Measurements from ENCODE around the gene SUSD1.
"Not testable (repeated sequence)": the region's sequence is repeated elsewhere in the genome, so short reads cannot be mapped to it uniquely, and the experiment has no call there.

The SUSD1 gene

DNA sequence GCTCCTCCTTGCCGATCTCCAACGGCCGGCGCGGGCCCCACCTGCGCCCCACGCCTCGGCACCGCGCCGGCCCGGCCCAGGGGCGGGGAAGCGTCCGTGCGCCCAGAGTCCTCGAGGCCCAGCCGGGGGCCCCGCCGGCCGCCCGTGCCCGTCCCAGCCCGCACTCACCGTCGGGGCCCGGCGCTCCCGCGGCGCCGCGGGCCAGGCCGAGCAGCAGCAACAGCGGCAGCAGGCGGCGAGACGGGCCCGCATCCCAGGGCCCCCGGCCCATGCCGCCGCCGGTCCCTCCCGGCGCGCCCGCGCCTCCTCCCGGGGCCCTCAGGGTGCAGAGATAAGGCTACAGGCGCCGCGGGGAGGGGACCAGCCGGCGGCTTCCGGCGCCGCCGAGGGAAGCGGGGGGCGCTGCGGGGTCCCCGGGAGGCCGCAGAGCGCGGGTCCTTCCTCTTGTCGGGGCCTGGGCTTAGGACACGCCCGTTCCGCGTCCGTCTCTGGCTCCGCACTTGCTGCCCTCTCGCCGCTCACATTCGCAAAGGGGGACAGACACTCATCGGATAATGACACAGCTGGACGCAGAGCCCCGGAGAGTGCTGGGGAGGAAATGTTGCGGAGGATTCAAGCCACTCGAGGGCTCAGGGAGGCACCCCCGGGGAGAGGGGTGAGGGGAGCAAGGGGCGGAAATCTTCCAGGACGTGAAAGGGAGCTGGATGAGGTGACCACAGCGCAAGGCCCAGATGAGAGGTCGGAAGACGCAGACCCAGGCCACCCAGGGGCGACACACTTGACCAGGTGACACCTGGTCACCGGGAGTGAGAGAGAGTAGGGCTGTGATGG is at the start of gene SUSD1:
TSS of gene SUSD1 (minus strand) at position 333 of the 831 bp plus-strand sequence. CDS start at position 271, 62 bp downstream.
- no peak for DNase-seq (ENCODE audit: low spot score)

- no peak for DNase-seq (ENCODE audit: low spot score)
These were observed 49.5 kb upstream of the SUSD1 start for GRCh38 chr9:112224401-112225289.

- no peak for DNase-seq (ENCODE audit: low spot score)
These were observed 43.8 kb upstream of the SUSD1 start for GRCh38 chr9:112218908-112219307.

- no peak for DNase-seq (ENCODE audit: low spot score)
These were observed 37.8 kb upstream of the SUSD1 start for GRCh38 chr9:112212926-112213325.

DNA sequence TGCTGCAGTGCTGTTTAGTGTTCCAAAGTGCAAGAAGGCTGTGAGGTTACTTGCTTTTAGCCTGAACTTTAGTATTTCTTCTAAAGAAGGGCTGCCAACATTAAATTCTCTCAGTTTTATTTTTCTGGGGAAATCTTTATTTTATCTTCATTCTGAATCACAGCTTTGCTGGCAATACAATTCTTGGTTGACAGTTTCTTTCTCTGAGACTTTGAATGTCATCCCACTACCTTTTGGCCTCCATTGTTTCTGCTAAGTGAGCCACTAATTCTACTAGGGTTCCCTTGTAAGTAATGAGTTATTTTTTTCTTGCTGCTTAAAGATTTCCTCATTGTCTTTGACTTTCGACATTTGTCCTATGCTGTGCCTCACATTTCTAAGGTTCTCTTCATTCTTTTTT is 32.4 kb upstream of the SUSD1 start:
- no peak for DNase-seq (ENCODE audit: low spot score)

- DNase-seq (ENCODE audit: low spot score): no peak
These were observed 28.4 kb upstream of the SUSD1 start for GRCh38 chr9:112203536-112203935.

GRCh38 chr9:112200711-112201110 is 25.6 kb upstream of the SUSD1 start:
- DNase-seq (ENCODE audit: low spot score): no peak

DNA sequence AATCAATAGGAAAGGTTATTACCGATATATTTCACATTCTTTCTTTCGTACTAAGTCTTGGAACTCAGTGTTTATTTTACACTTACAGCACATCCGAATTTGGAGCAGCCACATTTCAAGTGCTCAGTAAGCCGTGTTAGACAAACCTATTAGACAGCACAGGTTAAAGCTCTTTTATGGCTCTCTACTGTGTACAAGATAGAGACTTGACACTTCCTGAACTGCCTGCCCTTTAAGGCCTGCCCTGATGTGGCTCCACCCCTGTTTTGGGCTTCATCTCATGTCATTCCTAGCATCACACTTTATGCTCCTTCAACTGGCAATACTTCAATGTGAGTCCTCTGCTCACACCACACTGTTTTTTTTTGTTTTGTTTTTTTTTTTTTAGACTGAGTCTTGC is 23.5 kb upstream of the SUSD1 start:
- DNase-seq (ENCODE audit: low spot score): no peak

GRCh38 chr9:112194969-112195431 is 19.9 kb upstream of the SUSD1 start:
- no peak for DNase-seq (ENCODE audit: low spot score)

GRCh38 chr9:112193572-112194288 is 18.6 kb upstream of the SUSD1 start:
- no peak for DNase-seq (ENCODE audit: low spot score)

DNA sequence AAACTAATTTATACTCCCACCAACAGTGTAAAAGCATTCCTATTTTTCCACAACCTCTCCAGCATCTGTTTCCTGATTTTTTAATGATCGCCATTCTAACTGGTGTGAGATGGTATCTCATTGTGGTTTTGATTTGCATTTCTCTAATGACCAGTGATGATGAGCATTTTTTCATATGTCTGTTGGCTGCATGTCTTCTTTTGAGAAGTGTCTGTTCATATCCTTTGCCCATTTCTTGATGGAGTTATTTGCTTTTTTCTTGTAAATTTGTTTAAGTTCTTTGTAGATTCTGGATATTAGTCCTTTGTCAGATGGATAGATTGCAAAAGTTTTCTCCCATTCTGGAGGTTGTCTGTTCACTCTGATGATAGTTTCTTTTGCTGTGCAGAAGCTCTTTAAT is 15.2 kb upstream of the SUSD1 start:
- not testable (repeated sequence) for DNase-seq (ENCODE audit: low spot score)

- DNase-seq (ENCODE audit: low spot score): no peak
These were observed 13.8 kb upstream of the SUSD1 start for GRCh38 chr9:112188884-112189283.

DNA sequence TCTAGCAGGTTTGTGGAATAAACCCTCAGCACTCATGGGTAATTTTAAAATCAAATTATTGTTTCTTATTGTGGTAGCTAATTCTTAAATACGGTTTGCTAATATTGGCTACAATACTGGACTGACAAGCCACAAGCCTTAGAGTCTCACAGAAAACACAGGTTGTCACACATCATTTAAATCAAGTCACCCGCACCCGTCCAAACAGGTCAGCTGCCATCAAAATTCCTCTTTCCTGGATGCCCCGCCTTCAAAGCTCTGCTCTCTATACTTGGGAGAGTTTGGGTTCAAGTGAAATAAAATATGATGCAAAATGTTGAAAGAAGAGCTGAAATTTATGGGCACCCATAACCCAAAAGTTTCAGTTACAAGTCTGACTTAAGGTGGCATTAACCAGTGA is 12.3 kb upstream of the SUSD1 start:
- DNase-seq (ENCODE audit: low spot score): no peak

- DNase-seq (ENCODE audit: low spot score): no peak
These were observed 11.6 kb upstream of the SUSD1 start for GRCh38 chr9:112186695-112187094.

GRCh38 chr9:112184946-112185345 is 9.8 kb upstream of the SUSD1 start:
- DNase-seq (ENCODE audit: low spot score): no peak

DNA sequence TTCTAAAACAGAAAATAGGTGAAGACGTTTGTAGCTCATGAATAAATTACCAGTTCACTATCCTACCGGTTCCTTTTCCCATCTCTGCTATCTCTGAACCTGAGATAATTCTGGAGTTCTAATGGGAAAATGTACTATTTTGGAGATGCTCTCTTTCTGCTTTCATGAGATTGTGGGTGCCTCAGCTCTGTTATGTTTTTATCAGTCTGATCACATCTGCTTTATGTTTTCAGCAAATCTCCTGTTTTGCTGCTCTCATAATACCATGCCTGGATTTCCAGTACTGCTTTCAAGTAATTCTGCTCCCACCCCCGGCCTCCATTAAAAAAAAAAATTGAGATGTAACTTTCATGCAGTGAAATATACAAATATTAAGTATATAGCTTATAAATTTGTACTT is 9.1 kb upstream of the SUSD1 start:
- DNase-seq (ENCODE audit: low spot score): no peak

GRCh38 chr9:112180387-112180881 is 5.3 kb upstream of the SUSD1 start:
- no peak for DNase-seq (ENCODE audit: low spot score)

DNA sequence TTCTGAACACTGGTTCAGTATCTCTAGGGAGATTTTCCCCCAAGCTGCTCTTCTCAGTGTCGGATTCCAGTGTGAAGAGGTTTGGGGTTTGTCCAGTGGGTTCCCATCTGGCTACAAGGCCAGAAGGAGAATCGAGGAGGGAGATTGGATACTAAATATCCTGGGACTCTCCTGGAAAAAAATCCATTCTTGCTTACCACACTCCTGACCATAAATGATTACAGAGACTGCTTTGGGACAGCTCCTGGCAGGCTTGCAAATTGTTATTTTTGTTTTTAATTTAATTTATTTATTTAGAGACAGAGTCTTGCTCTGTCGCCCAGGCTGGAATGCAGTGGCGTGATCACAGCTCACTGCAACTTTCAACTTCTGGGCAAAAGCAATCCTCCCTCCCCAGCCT is 4.7 kb upstream of the SUSD1 start:
- DNase-seq (ENCODE audit: low spot score): no peak

DNA sequence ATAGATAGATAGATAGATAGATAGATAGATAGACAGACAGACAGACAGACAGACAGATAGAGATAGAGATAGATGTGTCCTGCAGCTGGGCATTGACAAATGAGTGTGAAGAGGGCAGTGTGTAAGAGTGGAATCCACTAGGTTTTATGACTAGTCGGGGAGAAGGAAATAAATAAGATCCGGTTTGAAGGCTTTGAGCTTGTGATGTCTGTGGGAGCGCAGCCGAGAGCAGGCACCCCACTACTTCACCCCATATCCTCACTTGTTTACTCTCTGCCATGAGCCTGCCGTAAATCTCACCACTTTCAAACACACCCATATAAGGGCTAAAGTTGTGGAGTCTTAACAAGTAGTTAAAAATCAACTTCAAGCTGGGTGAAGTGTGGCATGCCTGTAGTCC is 1.4 kb upstream of the SUSD1 start:
- no peak for DNase-seq (ENCODE audit: low spot score)

- no peak for DNase-seq (ENCODE audit: low spot score)
These were observed 759 bp upstream of the SUSD1 start for GRCh38 chr9:112175796-112176315.

DNA sequence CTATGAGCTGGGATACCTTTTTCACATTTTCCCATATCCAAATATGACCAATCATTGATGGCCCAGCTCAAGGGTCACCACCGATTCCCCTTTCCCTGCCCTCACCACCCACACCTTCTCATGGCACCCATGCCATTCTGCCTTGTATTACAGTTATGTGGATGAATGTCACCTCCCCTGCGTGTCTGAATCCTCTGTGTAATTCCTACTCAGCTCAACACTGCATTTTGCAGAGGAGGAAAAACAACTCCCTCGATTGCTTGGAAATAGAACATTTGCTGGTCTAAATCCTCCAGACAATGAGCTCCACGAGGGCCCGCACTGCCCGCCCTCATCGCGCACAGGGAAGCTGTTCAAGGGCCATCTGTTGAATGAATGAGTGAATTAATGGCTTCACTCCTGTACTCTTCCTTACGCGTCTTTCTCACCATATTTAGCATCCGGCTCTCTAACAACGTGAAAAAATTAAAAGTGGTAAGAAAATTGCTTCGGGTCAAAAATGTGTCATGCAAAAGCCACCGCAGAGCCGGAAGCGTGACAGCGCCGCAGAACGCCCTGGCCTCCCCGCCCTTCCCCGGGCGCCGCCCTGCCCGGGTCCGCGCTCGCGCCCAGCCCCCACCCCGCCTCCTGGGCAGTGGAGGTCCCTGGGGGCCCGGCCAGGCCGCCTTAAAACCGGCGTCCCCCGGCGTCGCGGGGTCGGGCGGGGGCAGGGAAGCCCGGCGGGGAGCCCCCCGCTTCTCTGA is 704 bp downstream of the SUSD1 start:
- peak; percentile 25 for DNase-seq (ENCODE audit: low spot score)

Measured in hematopoietic multipotent progenitor cell treated with erythropoietin and hydrocortisone succinate and interleukin-3 and kit ligand, for 17 days (in vitro differentiated cells).